ENCODE measurements around the gene DBN1.
"Not testable (repeated sequence)": the region's sequence is repeated elsewhere in the genome, so short reads cannot be mapped to it uniquely, and the experiment has no call there.

Gene DBN1

GRCh38 chr5:177429248-177430040 is 44.0 kb downstream of the DBN1 start:
- DNase-seq (ENCODE audit: low spot score) = peak; percentile 57

GRCh38 chr5:177428574-177429217 is 44.7 kb downstream of the DBN1 start:
- no peak for DNase-seq (ENCODE audit: low spot score)

- no peak for DNase-seq (ENCODE audit: low spot score)
These were observed 45.4 kb downstream of the DBN1 start for GRCh38 chr5:177427919-177428573.

- DNase-seq (ENCODE audit: low spot score) = no peak
These were observed 46.1 kb downstream of the DBN1 start for GRCh38 chr5:177427211-177427822.

GRCh38 chr5:177426566-177427210 is 46.7 kb downstream of the DBN1 start, which contains the start of gene GRK6:
TSS of gene GRK6 (plus strand) at chr5:177426676. CDS start at chr5:177426846, 170 bp downstream.
- peak; percentile 58 for DNase-seq (ENCODE audit: low spot score)

- peak; percentile 100 for DNase-seq (ENCODE audit: low spot score)
These were observed 47.5 kb downstream of the DBN1 start for GRCh38 chr5:177425801-177426565.

GRCh38 chr5:177425196-177425800 is 48.1 kb downstream of the DBN1 start:
- no peak for DNase-seq (ENCODE audit: low spot score)

GRCh38 chr5:177423671-177424070 is 49.8 kb downstream of the DBN1 start:
- DNase-seq (ENCODE audit: low spot score) = no peak

- no peak for DNase-seq (ENCODE audit: low spot score)
These were observed 52.2 kb downstream of the DBN1 start for GRCh38 chr5:177421062-177421798.

GRCh38 chr5:177420472-177420871 is 53.0 kb downstream of the DBN1 start:
- not testable (repeated sequence) for DNase-seq (ENCODE audit: low spot score)

- DNase-seq (ENCODE audit: low spot score) = no peak
These were observed 54.4 kb downstream of the DBN1 start for GRCh38 chr5:177419046-177419445.

GRCh38 chr5:177417081-177417480 is 56.4 kb downstream of the DBN1 start:
- DNase-seq (ENCODE audit: low spot score) = not testable (repeated sequence)

- no peak for DNase-seq (ENCODE audit: low spot score)
These were observed 59.0 kb downstream of the DBN1 start for GRCh38 chr5:177414481-177414880.

GRCh38 chr5:177412603-177413233 is 60.7 kb downstream of the DBN1 start:
- DNase-seq (ENCODE audit: low spot score) = no peak

GRCh38 chr5:177410575-177410974 is 62.9 kb downstream of the DBN1 start:
- no peak for DNase-seq (ENCODE audit: low spot score)

GRCh38 chr5:177409043-177409801 is 64.2 kb downstream of the DBN1 start, which contains the start of gene F12:
TSS of gene F12 (minus strand) at chr5:177409564. CDS start at chr5:177409527, 37 bp downstream.
- no peak for DNase-seq (ENCODE audit: low spot score)

Data from SW480 (cell line).